Naive thymus-derived CD4-positive, alpha-beta T cell (primary cell): Measurements from ENCODE around the gene CCDC192. TPM values are rescaled to one million over a fixed set of nuclear protein-coding genes. Genes with fewer than 3 reads are reported as not detected.
"Not testable (repeated sequence)": the region's sequence is repeated elsewhere in the genome, so short reads cannot be mapped to it uniquely, and the experiment has no call there.

Experiments used
- ATAC-seq: fragments of 150-1000 bp; cut with Tn5 transposase; 2 replicates; pipeline ENCODE4 v1.10.0; 2021; ENCODE audit warnings: mild to moderate bottlenecking, moderate library complexity
- CTCF ChIA-PET: fragments of 350-600 bp; sonication (Branson Sonifier 250); formaldehyde crosslinking; loops from one replicate; lab custom pipeline; 2021; ENCODE audit warnings: antibody characterized with exemption; lab: Charles Lee
- POLR2A ChIA-PET: fragments of 350-600 bp; sonication (Branson Sonifier 250); formaldehyde crosslinking; loops from one replicate; lab custom pipeline; 2021; ENCODE audit warnings: antibody characterized with exemption, inconsistent platforms; lab: Charles Lee
- DNase-seq, 9 donors: peaks; one replicate each; pipeline versions ENCODE4 v3.0.0 to v3.0.0-alpha.2; 2020 to 2022; ENCODE audit warnings: mixed read lengths in 1 of 9
- H3K27ac ChIP-seq: one replicate; pipeline ENCODE4 v1.7.0; 2013; ENCODE audit warnings: mild to moderate bottlenecking, low read depth, low read length, moderate library complexity
- H3K27me3 ChIP-seq, 2 donors: one replicate each; pipeline ENCODE4 v1.7.0; 2013; ENCODE audit warnings: low read length in 2 of 2, mild to moderate bottlenecking in 2 of 2, moderate library complexity in 2 of 2; ENCODE audit not compliant: control insufficient read depth in 2 of 2, insufficient read depth in 2 of 2
- H3K36me3 ChIP-seq, 3 experiments: 1 replicate in 2 of 3; 2 replicates in 1 of 3; pipeline ENCODE4 v1.7.0; 2013; ENCODE audit warnings: low read length in 3 of 3, mild to moderate bottlenecking in 3 of 3, moderate library complexity in 1 of 3; ENCODE audit not compliant: insufficient read depth in 3 of 3, control insufficient read depth in 2 of 3
- H3K4me1 ChIP-seq, 2 donors: one replicate each; pipeline ENCODE4 v1.7.0; 2013; ENCODE audit warnings: low read length in 2 of 2, mild to moderate bottlenecking in 2 of 2, moderate library complexity in 1 of 2; ENCODE audit not compliant: control insufficient read depth in 2 of 2, insufficient read depth in 2 of 2
- H3K4me3 ChIP-seq: 2 replicates; pipeline ENCODE4 v1.7.0; 2013; ENCODE audit warnings: mild to moderate bottlenecking, low read length
- H3K9me3 ChIP-seq, 3 experiments: 1 replicate in 2 of 3; 2 replicates in 1 of 3; pipeline ENCODE4 v1.7.0; 2013; ENCODE audit warnings: low read length in 3 of 3; ENCODE audit not compliant: control insufficient read depth in 2 of 3
- H3K27ac Mint-ChIP-seq, 9 donors: one replicate each; pipeline ENCODE4 v1.8.0; 2020 to 2022; ENCODE audit warnings: mixed read lengths in 9 of 9, mild to moderate bottlenecking in 8 of 9, moderate library complexity in 5 of 9, inconsistent platforms in 2 of 9
- H3K27me3 Mint-ChIP-seq, 5 donors: one replicate each; pipeline ENCODE4 v1.8.0; 2021 to 2022; ENCODE audit warnings: mixed read lengths in 5 of 5, mild to moderate bottlenecking in 1 of 5
- H3K36me3 Mint-ChIP-seq, 5 donors: one replicate each; pipeline ENCODE4 v1.8.0; 2020 to 2022; ENCODE audit warnings: mixed read lengths in 5 of 5, mild to moderate bottlenecking in 3 of 5, inconsistent platforms in 1 of 5
- H3K4me1 Mint-ChIP-seq, 7 donors: one replicate each; pipeline ENCODE4 v1.8.0; 2020 to 2022; ENCODE audit warnings: mixed read lengths in 7 of 7, mild to moderate bottlenecking in 3 of 7, inconsistent platforms in 1 of 7
- H3K4me3 Mint-ChIP-seq, 10 donors: one replicate each; pipeline ENCODE4 v1.8.0; 2020 to 2022; ENCODE audit warnings: mild to moderate bottlenecking in 10 of 10, mixed read lengths in 10 of 10, moderate library complexity in 6 of 10, inconsistent platforms in 2 of 10
- H3K9me3 Mint-ChIP-seq, 11 donors: one replicate each; pipeline ENCODE4 v1.8.0; 2020 to 2022; ENCODE audit warnings: mixed read lengths in 11 of 11, mild to moderate bottlenecking in 4 of 11, inconsistent platforms in 1 of 11, moderate library complexity in 1 of 11
- intact Hi-C, 2 donors: fragments of 100-400 bp; cut with micrococcal nuclease; formaldehyde crosslinking; loops; one replicate each; pipeline ENCODE4 v1.15.1; 2023
- polyA plus RNA-seq, 2 donors: library from polyadenylated mRNA; unstranded; fragments of 300-500 nt; fragmentation: Illumina TruSeq; gene quantifications; one replicate each; pipeline ENCODE4 v1.2.3, GENCODE V29; 2021
- total RNA-seq, 6 experiments: library from RNA in 5 of 6; stranded (reverse) in 5 of 6; gene quantifications; 1 replicate in 5 of 6; 2 replicates in 1 of 6; pipeline ENCODE4 v1.2.3 and lab custom pipeline; 2021 to 2026

The CCDC192 gene
- total and polyA plus RNA-seq, 7 experiments from 2014 or later, result not detected

- no peak overlapping the region for H3K27ac ChIP-seq
- CTCF ChIA-PET, result no interaction called here
- peaks cover 0 to 2% (median 0%) of the 10 kb centered on the region in 11 donors for H3K9me3 Mint-ChIP-seq
Observed at GRCh38 chr5:127769386-127769785, 66.2 kb downstream of the CCDC192 start.

DNA sequence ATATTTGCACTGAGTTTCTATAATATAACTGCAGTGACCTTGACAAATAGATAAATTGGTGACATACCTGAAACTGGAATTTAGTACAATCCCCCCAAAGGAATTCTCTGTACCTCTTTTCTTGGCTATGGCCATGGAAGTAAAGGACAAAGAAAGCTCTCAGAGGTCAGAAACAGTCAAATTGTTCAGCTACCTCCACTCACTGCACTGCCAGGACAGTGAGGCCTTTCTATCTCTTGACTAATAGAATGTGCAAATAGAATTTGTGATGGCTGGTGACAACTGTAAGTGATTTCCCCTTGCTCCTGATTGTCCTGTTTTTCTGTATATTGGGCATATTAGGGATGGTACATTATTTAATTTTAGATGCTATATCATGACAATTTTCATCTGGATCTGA, 67.1 kb downstream of the CCDC192 start:
- H3K4me3 ChIP-seq, result no peak overlapping the region
- no peaks in the 10 kb centered on the region for H3K4me1 ChIP-seq
- Mint-ChIP-seq H3K4me1 (peaks cover 0 to under 1% (median 0%) of the 10 kb centered on the region in 7 donors), H3K36me3 (no peaks in the 10 kb centered on the region), H3K9me3 (peaks cover 0 to 5% (median under 1%) of the 10 kb centered on the region in 11 donors), H3K27me3 (peaks cover 3 to 26% (median 10%) of the 10 kb centered on the region in 5 donors), H3K4me3 (no peak overlapping the region), H3K27ac (no peak overlapping the region)
- H3K36me3 ChIP-seq, result no peaks in the 10 kb centered on the region
- ChIA-PET POLR2A (no interaction called here), CTCF (interaction anchor here (0.6 kb wide), 1 partner anchor 750 kb away, joined by 3 read pairs; no protein-coding TSS in a partner anchor)
- no peak overlapping the region for H3K27ac ChIP-seq
- ATAC-seq (no peak), DNase-seq (no peak)
- intact Hi-C loops, result no loop called here
- no peaks in the 10 kb centered on the region for H3K9me3 ChIP-seq
- no peaks in the 10 kb centered on the region for H3K27me3 ChIP-seq

More at GRCh38 chr5:127769386-127769785, 66.2 kb downstream of the CCDC192 start:
- POLR2A ChIA-PET, result no interaction called here
- Mint-ChIP-seq H3K4me3 (no peak overlapping the region), H3K36me3 (no peaks in the 10 kb centered on the region), H3K27ac (no peak overlapping the region), H3K27me3 (peaks cover 3 to 21% (median 10%) of the 10 kb centered on the region in 5 donors), H3K4me1 (no peaks in the 10 kb centered on the region)
- Histone ChIP-seq H3K9me3 (no peaks in the 10 kb centered on the region), H3K4me3 (no peak overlapping the region), H3K4me1 (no peaks in the 10 kb centered on the region), H3K27me3 (no peaks in the 10 kb centered on the region), H3K36me3 (no peaks in the 10 kb centered on the region)
- intact Hi-C loops, result no loop called here
- DNase-seq (no peak), ATAC-seq (no peak)

DNA sequence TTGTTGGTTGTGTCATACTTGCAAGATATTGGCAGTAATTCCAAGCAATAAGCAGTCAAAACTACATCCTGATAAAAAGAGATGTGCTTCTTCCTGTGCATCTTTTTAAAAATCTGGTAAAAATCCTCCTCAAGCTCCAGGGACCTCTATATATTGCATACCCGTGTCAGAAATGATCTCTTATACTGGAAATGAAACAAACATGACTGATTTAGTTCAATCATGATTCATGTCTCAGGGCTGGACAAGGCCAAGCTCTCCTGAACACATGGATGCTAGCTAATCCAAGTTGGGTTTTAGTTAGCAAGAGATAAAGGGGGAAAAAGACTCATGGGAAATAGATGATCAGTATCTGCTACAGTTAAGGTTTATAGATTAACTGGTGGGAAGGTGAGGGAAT, 69.3 kb downstream of the CCDC192 start:
- intact Hi-C loops, result no loop called here
- ATAC-seq, result no peak
- CTCF ChIA-PET, result interaction anchor here (0.7 kb wide), 1 partner anchor 1200 kb away, joined by 3 read pairs; no protein-coding TSS in a partner anchor

DNA sequence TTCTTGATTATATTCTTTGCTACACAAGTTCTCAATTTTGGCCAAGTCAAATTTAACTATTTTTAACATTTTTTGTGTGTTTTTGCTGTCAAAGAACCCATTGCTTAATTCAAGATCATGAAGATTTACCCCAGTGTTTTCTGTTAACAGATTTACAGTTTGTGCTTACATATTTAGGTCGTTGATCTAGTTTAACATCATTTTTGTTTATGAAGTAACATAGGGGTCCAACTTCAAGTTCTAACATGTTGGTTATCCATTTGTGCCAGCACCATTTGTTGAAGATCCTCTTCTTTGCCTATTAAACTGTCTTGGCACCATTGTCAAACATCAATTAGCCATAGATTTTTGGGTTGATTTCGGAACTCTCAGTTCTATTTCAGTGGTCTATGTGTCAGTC, 71.0 kb downstream of the CCDC192 start:
- Mint-ChIP-seq H3K9me3 (peaks cover 3 to 36% (median 13%) of the 10 kb centered on the region in 11 donors), H3K27ac (no peak overlapping the region), H3K27me3 (peaks cover 3 to 24% (median 12%) of the 10 kb centered on the region in 5 donors), H3K4me3 (no peak overlapping the region), H3K36me3 (peaks cover 0 to 3% (median 0%) of the 10 kb centered on the region in 5 donors), H3K4me1 (peaks cover 0 to 2% (median 0%) of the 10 kb centered on the region in 7 donors)
- Histone ChIP-seq H3K4me1 (no peaks in the 10 kb centered on the region), H3K27me3 (no peaks in the 10 kb centered on the region), H3K4me3 (no peak overlapping the region), H3K36me3 (no peaks in the 10 kb centered on the region), H3K9me3 (no peaks in the 10 kb centered on the region), H3K27ac (no peak overlapping the region)
- DNase-seq (no peak), ATAC-seq (no peak)
- intact Hi-C loops, result no loop called here
- ChIA-PET POLR2A (no interaction called here), CTCF (no interaction called here)

More for the DNA sequence above, 69.3 kb downstream of the CCDC192 start:
- peaks cover 3 to 24% (median 12%) of the 10 kb centered on the region in 5 donors for H3K27me3 Mint-ChIP-seq
- Histone ChIP-seq H3K4me3 (no peak overlapping the region), H3K9me3 (no peaks in the 10 kb centered on the region), H3K27me3 (no peaks in the 10 kb centered on the region), H3K36me3 (no peaks in the 10 kb centered on the region), H3K27ac (no peak overlapping the region), H3K4me1 (no peaks in the 10 kb centered on the region)
- H3K9me3 Mint-ChIP-seq, result peaks cover 0 to 22% (median 11%) of the 10 kb centered on the region in 11 donors
- peaks cover 0 to 2% (median 0%) of the 10 kb centered on the region in 7 donors for H3K4me1 Mint-ChIP-seq
- POLR2A ChIA-PET, result no interaction called here
- H3K36me3 Mint-ChIP-seq, result peaks cover 0 to 3% (median 0%) of the 10 kb centered on the region in 5 donors
- no peak overlapping the region for H3K4me3 Mint-ChIP-seq
- no peak for DNase-seq
- no peak overlapping the region for H3K27ac Mint-ChIP-seq

DNA sequence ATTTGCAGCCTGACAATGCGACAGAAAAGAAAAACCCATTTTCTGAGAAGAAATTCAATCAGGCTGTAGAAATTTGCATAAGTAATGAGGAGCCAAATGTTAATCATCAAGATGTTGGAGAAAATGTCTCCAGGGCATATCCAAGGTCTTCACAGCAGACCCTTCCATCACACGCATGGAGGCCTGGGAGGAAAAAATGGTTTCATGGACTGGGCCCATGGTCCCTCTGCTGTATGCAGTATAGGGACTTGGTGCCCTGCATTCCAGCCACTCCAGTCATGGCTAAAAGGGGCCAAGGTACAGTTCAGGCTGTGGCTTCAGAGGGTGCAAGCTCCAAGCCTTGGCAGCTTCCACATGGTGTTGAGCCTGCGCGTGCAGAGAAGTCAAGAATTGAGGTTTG, 73.3 kb downstream of the CCDC192 start:
- DNase-seq (no peak), ATAC-seq (no peak)
- Mint-ChIP-seq H3K9me3 (peaks cover 3 to 45% (median 18%) of the 10 kb centered on the region in 11 donors), H3K27me3 (peaks cover 0 to 12% (median 6%) of the 10 kb centered on the region in 5 donors), H3K4me1 (peaks cover 0 to 2% (median 0%) of the 10 kb centered on the region in 7 donors), H3K27ac (no peak overlapping the region), H3K36me3 (peaks cover 0 to 3% (median 0%) of the 10 kb centered on the region in 5 donors), H3K4me3 (no peak overlapping the region)
- Histone ChIP-seq H3K36me3 (no peaks in the 10 kb centered on the region), H3K27me3 (no peaks in the 10 kb centered on the region), H3K4me1 (no peaks in the 10 kb centered on the region), H3K27ac (no peak overlapping the region), H3K9me3 (no peaks in the 10 kb centered on the region), H3K4me3 (no peak overlapping the region)
- intact Hi-C loops, result no loop called here
- ChIA-PET POLR2A (no interaction called here), CTCF (no interaction called here)

- H3K27ac ChIP-seq, result no peak overlapping the region
- DNase-seq (no peak), ATAC-seq (no peak)
- POLR2A ChIA-PET, result no interaction called here
- CTCF ChIA-PET, result no interaction called here
- H3K27me3 ChIP-seq, result no peaks in the 10 kb centered on the region
- H3K4me1 ChIP-seq, result no peaks in the 10 kb centered on the region
- Mint-ChIP-seq H3K4me3 (no peak overlapping the region), H3K27ac (no peak overlapping the region), H3K4me1 (peaks cover 0 to 5% (median 0%) of the 10 kb centered on the region in 7 donors), H3K9me3 (peaks cover 3 to 51% (median 20%) of the 10 kb centered on the region in 11 donors), H3K27me3 (peaks cover 3 to 14% (median 6%) of the 10 kb centered on the region in 5 donors), H3K36me3 (peaks cover 0 to 10% (median 0%) of the 10 kb centered on the region in 5 donors)
- no peaks in the 10 kb centered on the region for H3K36me3 ChIP-seq
- intact Hi-C loops, result no loop called here
- H3K9me3 ChIP-seq, result peaks cover 0 to 5% (median 0%) of the 10 kb centered on the region in 3 experiments
- no peak overlapping the region for H3K4me3 ChIP-seq
Observed at GRCh38 chr5:127777957-127778356, 74.8 kb downstream of the CCDC192 start.

GRCh38 chr5:127782450-127782849, 79.3 kb downstream of the CCDC192 start:
- H3K4me3 ChIP-seq, H3K27me3 ChIP-seq, DNase-seq, POLR2A ChIA-PET, H3K9me3 ChIP-seq, H3K4me1 ChIP-seq, CTCF ChIA-PET, H3K27ac ChIP-seq, H3K27ac Mint-ChIP-seq, ATAC-seq, H3K4me3 Mint-ChIP-seq, H3K36me3 ChIP-seq, intact Hi-C loops: not testable (repeated sequence)
- Mint-ChIP-seq H3K27me3 (peaks cover 3 to 20% (median 4%) of the 10 kb centered on the region in 5 donors), H3K9me3 (peaks cover 1 to 36% (median 11%) of the 10 kb centered on the region in 11 donors), H3K4me1 (peaks cover 0 to 43% (median 0%) of the 10 kb centered on the region in 7 donors), H3K36me3 (peaks cover 0 to 24% (median 0%) of the 10 kb centered on the region in 5 donors)
